Ovary (tissue), 9 donors: ENCODE data around the gene FUT4. TPM values are rescaled to one million over a fixed set of nuclear protein-coding genes. Genes with fewer than 3 reads are reported as not detected.

ENCODE experiments used
- DNase-seq, 5 donors: peaks; one replicate each; pipeline ENCODE4 v3.0.0-alpha.2; 2019 to 2020
- H3K27ac ChIP-seq, 2 donors: fragments of 200-600 bp; one replicate each; pipeline versions ENCODE4 v1.5.1 to v1.8.0; 2019 to 2022
- H3K27me3 ChIP-seq: fragments of 200-600 bp; one replicate; pipeline ENCODE4 v1.8.0; 2022
- H3K36me3 ChIP-seq: fragments of 200-600 bp; sonication (generic); one replicate; pipeline ENCODE4 v1.5.1; 2019
- H3K4me1 ChIP-seq: one replicate; pipeline ENCODE4 v1.8.1; 2013; ENCODE audit warnings: mild to moderate bottlenecking, moderate library complexity; ENCODE audit not compliant: insufficient read depth
- H3K4me3 ChIP-seq: fragments of 200-600 bp; sonication (generic); one replicate; pipeline ENCODE4 v1.5.1; 2017
- H3K9me3 ChIP-seq, 2 donors: fragments of 200-600 bp in 1 of 2; sonication (generic) in 1 of 2; one replicate each; pipeline versions ENCODE4 v1.5.1 to v1.8.1; 2013 to 2019; ENCODE audit warnings: mild to moderate bottlenecking in 1 of 2, moderate library complexity in 1 of 2
- CTCF ChIP-seq, 3 donors: fragments of 450-650 bp in 2 of 3; fragments of 200-600 bp in 1 of 3; IDR thresholded peaks; one replicate each; pipeline versions ENCODE4 v1.5.1 to v1.8.0; 2016 to 2022; ENCODE audit warnings: antibody characterized with exemption in 3 of 3, mild to moderate bottlenecking in 1 of 3
- EP300 ChIP-seq: sonication (generic); formaldehyde crosslinking; IDR thresholded peaks from one replicate; pipeline ENCODE4 v1.6.1; 2017; ENCODE audit warnings: antibody characterized with exemption
- POLR2A ChIP-seq: fragments of 450-650 bp; IDR thresholded peaks from one replicate; pipeline ENCODE4 v1.6.1; 2017; ENCODE audit warnings: antibody characterized with exemption, mild to moderate bottlenecking, moderate library complexity
- WGBS, 3 donors: extraction: QIAGEN DNeasy Blood & Tissue Kit in 1 of 3; methylation state at CpG; one replicate each; pipeline versions ENCODE4 v1.1.5 to v1.1.7; 2013 to 2017; 5-methylcytosine and 5-hydroxymethylcytosine counted together
- intact Hi-C, 4 donors: fragments of 100-400 bp; cut with DNase I; formaldehyde crosslinking; loops; one replicate each; pipeline versions ENCODE4 v1.11.0 to v1.15.1; 2022 to 2023
- polyA plus RNA-seq, 2 donors: library from polyadenylated mRNA; stranded (reverse); fragments of 200-250 nt in 1 of 2; fragments of 350-450 nt in 1 of 2; fragmentation: Illumina TruSeq in 1 of 2; extraction: RNeasy Lipid Tissue Mini Kit (QIAGEN cat#74804) in 1 of 2; gene quantifications; one replicate each; pipeline ENCODE4 v1.2.3, GENCODE V29; 2013 to 2014
- total RNA-seq, 7 donors: library from RNA; depleted of rRNA in 2 of 7; stranded (reverse); fragments of >200 nt in 2 of 7; fragmentation: NEBNext Ultra II Directional in 3 of 7; extraction: Animal tissue kit (Norgen Biotek cat#: 25700) in 3 of 7; gene quantifications; one replicate each; pipeline versions ENCODE4 v1.1.0 to v1.2.4, GENCODE V29; 2016 to 2023
- donor health status: DM: no; HTN: no; CAD: no; lungs with moderate emphysema.
- donor health status: DM: no; HTN: no; CAD: no.
- donor health status: Bipolar disorder and iron deficiency.
- donor health status: DM: yes; HTN: yes; CAD: no.
- donor health status: DM: no; HTN: no; CAD: no.
- donor health status: DM: yes; HTN: yes; CAD: no.

FUT4 gene
- total and polyA plus RNA-seq, 9 donors, result 2.7 to 7.3 (median 5.7) TPM

GRCh38 chr11:94597896-94598295, 54.2 kb downstream of the FUT4 start:
- H3K4me1 ChIP-seq, result no peaks in the 10 kb centered on the region
- no peaks in the 10 kb centered on the region for H3K27me3 ChIP-seq
- H3K4me3 ChIP-seq, result no peak overlapping the region
- TF ChIP-seq EP300 (no peak), CTCF (IDR thresholded peaks at IDR 0.05) (peak in 2 of 3 donors; percentile 21 to 41), POLR2A (no peak)
- WGBS, 3 donors, result 10 to 20% (median 15%) methylated on average over 2 of the region's 2 CpGs
- H3K9me3 ChIP-seq, result no peaks in the 10 kb centered on the region
- DNase-seq, result peak in 2 of 5 donors; percentile 15 to 39
- H3K36me3 ChIP-seq, result no peaks in the 10 kb centered on the region
- intact Hi-C loops, result no loop called here
- no peak overlapping the region for H3K27ac ChIP-seq

Other genes with a start within 250 kb of the FUT4 start
- under 1 TPM in 1 of 7 donors, not detected in 6; 0.52 TPM for gene IZUMO1R, start 239.3 kb upstream of the FUT4 start, total RNA-seq
- not detected for gene IZUMO1R, start 239.3 kb upstream of the FUT4 start, polyA plus RNA-seq
- under 1 TPM in 3 of 7 donors, not detected in 4; under 0.01 to 0.28 (median 0.12) TPM for gene GPR83, start 142.5 kb upstream of the FUT4 start, total RNA-seq
- under 1 TPM; 0.01 to 0.25 TPM for gene GPR83, start 142.5 kb upstream of the FUT4 start, polyA plus RNA-seq
- 10 to 100 TPM; 14.2 to 23.5 (median 20.1) TPM for gene MRE11, start 50.1 kb upstream of the FUT4 start, total RNA-seq
- gene MRE11, start 50.1 kb upstream of the FUT4 start, polyA plus RNA-seq, result 10 to 100 TPM in 1 of 2 donors, 1 to 10 TPM in 1; 5.6 to 13.9 TPM
- 10 to 100 TPM; 12.9 to 15.3 (median 15.0) TPM for gene ANKRD49, start 49.9 kb upstream of the FUT4 start, total RNA-seq
- gene ANKRD49, start 49.9 kb upstream of the FUT4 start, polyA plus RNA-seq, result 10 to 100 TPM; 22.3 to 23.0 TPM
- gene C11orf97, start 31.5 kb upstream of the FUT4 start, total RNA-seq, result 10 to 100 TPM in 1 of 7 donors, under 1 TPM in 3, not detected in 3; 0.35 to 14.0 (median 0.39) TPM
- not detected for gene C11orf97, start 31.5 kb upstream of the FUT4 start, polyA plus RNA-seq
- gene PIWIL4, start 23.4 kb downstream of the FUT4 start, total RNA-seq, result 1 to 10 TPM; 1.9 to 4.2 (median 3.6) TPM
- 1 to 10 TPM; 3.2 to 4.6 TPM for gene PIWIL4, start 23.4 kb downstream of the FUT4 start, polyA plus RNA-seq
- gene AMOTL1, start 224.4 kb downstream of the FUT4 start, total RNA-seq, result 10 to 100 TPM in 6 of 7 donors, 1 to 10 TPM in 1; 8.7 to 20.8 (median 13.6) TPM
- 10 to 100 TPM in 1 of 2 donors, 1 to 10 TPM in 1; 5.4 to 24.8 TPM for gene AMOTL1, start 224.4 kb downstream of the FUT4 start, polyA plus RNA-seq